T-helper 1 cell treated with Interleukin-12 subunit alpha and Interleukin-12 subunit beta and Interleukin-4 antibody, amounts not matched to agents 30 ng/mL and 1 ng/mL, for 36 hours (primary cell): ENCODE measurements around the gene MAPKAP1. TPM values are rescaled to one million over a fixed set of nuclear protein-coding genes. Genes with fewer than 3 reads are reported as not detected.

Experiments used
- intact Hi-C: fragments of 100-400 bp; cut with micrococcal nuclease; formaldehyde crosslinking; loops from one replicate; pipeline ENCODE4 v1.15.1; 2024
- total RNA-seq: library from RNA; stranded (reverse); gene quantifications from 2 replicates; pipeline ENCODE4 v1.2.3, GENCODE V29; 2022

MAPKAP1 gene
- total RNA-seq, 1 donor from 2014 or later = 70.4 TPM

- intact Hi-C loops = loop anchor here (5.0 kb wide), 1 partner anchor 99 kb away; the partner anchor contains the start of gene PBX3
Measured at GRCh38 chr9:125648294-125648693, 58.7 kb downstream of the MAPKAP1 start.

- intact Hi-C loops = loop anchor here (5.0 kb wide), 1 partner anchor 101 kb away; the partner anchor contains the start of gene PBX3
Measured at GRCh38 chr9:125646621-125647100, 60.3 kb downstream of the MAPKAP1 start.

GRCh38 chr9:125646217-125646616 lies 60.8 kb downstream of the MAPKAP1 start:
- intact Hi-C loops = loop anchor here (5.0 kb wide), 1 partner anchor 101 kb away; the partner anchor contains the start of gene PBX3

- intact Hi-C loops = loop anchor here (5.0 kb wide), 1 partner anchor 102 kb away; the partner anchor contains the start of gene PBX3
Measured at GRCh38 chr9:125644819-125645507, 62.0 kb downstream of the MAPKAP1 start.

GRCh38 chr9:125642311-125642710 lies 64.7 kb downstream of the MAPKAP1 start:
- intact Hi-C loops = no loop called here

GRCh38 chr9:125639057-125639456 lies 68.0 kb downstream of the MAPKAP1 start:
- intact Hi-C loops = loop anchor here (10.0 kb wide), 1 partner anchor 756 kb away; no protein-coding TSS in a partner anchor

- intact Hi-C loops = loop anchor here (10.0 kb wide), 1 partner anchor 756 kb away; no protein-coding TSS in a partner anchor
Measured at GRCh38 chr9:125638239-125639045, 68.6 kb downstream of the MAPKAP1 start.

GRCh38 chr9:125637241-125637640 lies 69.8 kb downstream of the MAPKAP1 start:
- intact Hi-C loops = loop anchor here (10.0 kb wide), 1 partner anchor 758 kb away; no protein-coding TSS in a partner anchor

- intact Hi-C loops = loop anchor here (10.0 kb wide), 1 partner anchor 759 kb away; no protein-coding TSS in a partner anchor
Measured at GRCh38 chr9:125635888-125636287, 71.1 kb downstream of the MAPKAP1 start.

- intact Hi-C loops = loop anchor here (10.0 kb wide), 1 partner anchor 761 kb away; no protein-coding TSS in a partner anchor
Measured at GRCh38 chr9:125634040-125634717, 72.8 kb downstream of the MAPKAP1 start.

- intact Hi-C loops = loop anchor here (2.0 to 10.0 kb wide), 2 partner anchors 68 to 762 kb away; no protein-coding TSS in a partner anchor
Measured at GRCh38 chr9:125633116-125633745, 73.8 kb downstream of the MAPKAP1 start.

- intact Hi-C loops = loop anchor here (2.0 to 10.0 kb wide), 2 partner anchors 68 to 762 kb away; no protein-coding TSS in a partner anchor
Measured at GRCh38 chr9:125632321-125633115, 74.5 kb downstream of the MAPKAP1 start.

GRCh38 chr9:125631391-125632085 lies 75.5 kb downstream of the MAPKAP1 start:
- intact Hi-C loops = loop anchor here (1.0 to 10.0 kb wide), 4 partner anchors 69 to 763 kb away; no protein-coding TSS in a partner anchor

GRCh38 chr9:125630436-125630835 lies 76.6 kb downstream of the MAPKAP1 start:
- intact Hi-C loops = loop anchor here (10.0 kb wide), 1 partner anchor 764 kb away; no protein-coding TSS in a partner anchor

- intact Hi-C loops = no loop called here
Measured at GRCh38 chr9:125629446-125629845, 77.6 kb downstream of the MAPKAP1 start.

- intact Hi-C loops = no loop called here
Measured at GRCh38 chr9:125626187-125626586, 80.8 kb downstream of the MAPKAP1 start.

GRCh38 chr9:125621170-125621569 lies 85.8 kb downstream of the MAPKAP1 start:
- intact Hi-C loops = no loop called here

- intact Hi-C loops = no loop called here
Measured at GRCh38 chr9:125620216-125620615, 86.8 kb downstream of the MAPKAP1 start.

- intact Hi-C loops = no loop called here
Measured at GRCh38 chr9:125617087-125617486, 89.9 kb downstream of the MAPKAP1 start.
